Measurements from ENCODE around the gene KREMEN1. TPM values are rescaled to one million over a fixed set of nuclear protein-coding genes. Genes with fewer than 3 reads are reported as not detected.

KREMEN1 gene
- total RNA-seq, 2 donors from 2014 or later: 39.7 to 44.7 TPM

GRCh38 chr22:29184849-29185490 is 112.1 kb downstream of the KREMEN1 start:
- TF ChIP-seq CTCF (IDR thresholded peaks at IDR 0.05): no peak
- no peaks in the 10 kb centered on the region for H3K36me3 ChIP-seq
- no peak overlapping the region for H3K27ac ChIP-seq
- DNase-seq (ENCODE audit: low spot score): no peak
- no peak overlapping the region for H3K4me3 ChIP-seq
- H3K27me3 ChIP-seq: no peaks in the 10 kb centered on the region
- H3K9me3 ChIP-seq: no peaks in the 10 kb centered on the region
- no peaks in the 10 kb centered on the region for H3K4me1 ChIP-seq

GRCh38 chr22:29186302-29186701 is 113.5 kb downstream of the KREMEN1 start:
- Histone ChIP-seq H3K4me3 (no peak overlapping the region), H3K4me1 (no peaks in the 10 kb centered on the region), H3K27me3 (no peaks in the 10 kb centered on the region), H3K36me3 (no peaks in the 10 kb centered on the region), H3K27ac (no peak overlapping the region), H3K9me3 (no peaks in the 10 kb centered on the region)
- DNase-seq (ENCODE audit: low spot score): no peak
- no peak for TF ChIP-seq CTCF (IDR thresholded peaks at IDR 0.05)

DNA sequence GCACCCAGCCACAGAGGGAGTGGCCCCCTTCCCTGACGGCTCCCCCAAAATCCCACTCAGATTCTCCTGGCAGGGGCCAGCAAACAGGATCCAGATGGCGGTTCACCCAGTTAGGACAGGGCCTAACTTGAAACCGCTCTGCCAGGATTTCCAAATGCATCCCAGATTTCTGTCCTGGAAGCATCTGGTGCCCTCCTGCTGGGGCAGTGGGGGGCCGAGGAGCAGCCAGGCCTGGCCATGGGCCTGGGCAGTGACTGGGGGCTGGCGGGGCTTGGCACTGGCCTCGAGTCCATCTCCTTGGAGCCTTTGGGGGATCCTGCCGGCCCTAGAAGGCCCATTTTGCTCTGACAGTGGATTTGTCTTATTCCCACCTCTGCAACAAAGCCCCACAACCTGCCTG is 115.0 kb downstream of the KREMEN1 start:
- no peaks in the 10 kb centered on the region for H3K27me3 ChIP-seq
- H3K27ac ChIP-seq: no peak overlapping the region
- no peak for TF ChIP-seq CTCF (IDR thresholded peaks at IDR 0.05)
- no peaks in the 10 kb centered on the region for H3K9me3 ChIP-seq
- H3K4me3 ChIP-seq: no peak overlapping the region
- H3K4me1 ChIP-seq: no peaks in the 10 kb centered on the region
- DNase-seq (ENCODE audit: low spot score): no peak
- no peaks in the 10 kb centered on the region for H3K36me3 ChIP-seq

GRCh38 chr22:29190051-29190450 is 117.2 kb downstream of the KREMEN1 start:
- H3K4me3 ChIP-seq: no peak overlapping the region
- no peaks in the 10 kb centered on the region for H3K36me3 ChIP-seq
- no peaks in the 10 kb centered on the region for H3K4me1 ChIP-seq
- no peak for TF ChIP-seq CTCF (IDR thresholded peaks at IDR 0.05)
- H3K9me3 ChIP-seq: no peaks in the 10 kb centered on the region
- DNase-seq (ENCODE audit: low spot score): no peak
- no peaks in the 10 kb centered on the region for H3K27me3 ChIP-seq
- H3K27ac ChIP-seq: no peak overlapping the region

DNA sequence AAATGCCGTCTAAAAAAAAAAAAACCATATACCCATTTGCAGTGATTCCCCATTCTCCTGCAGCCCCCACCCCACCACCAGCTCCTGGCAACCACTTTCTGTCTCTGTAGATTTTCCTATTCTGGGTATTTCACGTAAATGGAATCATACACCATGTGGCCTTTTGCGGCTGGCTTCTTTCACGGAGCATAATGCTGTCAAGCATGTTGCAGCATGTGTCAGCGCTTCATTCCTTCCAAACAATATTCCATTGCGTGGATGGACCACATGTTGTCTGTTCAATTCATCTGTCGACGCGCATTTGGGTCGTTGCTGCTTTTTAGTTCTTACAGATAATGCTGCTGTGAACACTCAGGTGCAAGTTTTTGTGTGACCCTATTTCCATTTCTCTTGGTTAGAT is 118.1 kb downstream of the KREMEN1 start:
- no peak for TF ChIP-seq CTCF (IDR thresholded peaks at IDR 0.05)
- no peaks in the 10 kb centered on the region for H3K36me3 ChIP-seq
- no peak for DNase-seq (ENCODE audit: low spot score)
- H3K27me3 ChIP-seq: no peaks in the 10 kb centered on the region
- H3K9me3 ChIP-seq: no peaks in the 10 kb centered on the region
- H3K4me1 ChIP-seq: no peaks in the 10 kb centered on the region
- no peak overlapping the region for H3K4me3 ChIP-seq
- no peak overlapping the region for H3K27ac ChIP-seq

DNA sequence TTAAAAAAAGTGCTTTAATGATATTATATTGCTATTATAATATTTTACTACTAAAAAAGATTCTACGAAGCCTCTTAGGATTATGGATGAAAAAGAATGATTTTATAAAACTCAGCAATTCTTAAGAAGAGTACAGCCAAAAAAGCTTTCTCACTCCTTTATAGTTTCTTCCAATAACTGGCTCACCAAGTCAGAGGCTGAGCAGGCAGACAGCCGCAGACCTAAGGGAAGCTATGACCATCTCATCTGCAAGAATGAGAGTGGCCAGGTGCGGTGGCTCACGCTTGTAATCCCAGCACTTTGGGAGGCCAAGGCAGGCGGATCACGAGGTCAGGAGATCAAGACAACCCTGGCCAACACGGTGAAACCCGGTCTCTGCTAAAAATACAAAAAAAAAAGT is 120.2 kb downstream of the KREMEN1 start:
- DNase-seq (ENCODE audit: low spot score): no peak
- Histone ChIP-seq H3K27me3 (no peaks in the 10 kb centered on the region), H3K9me3 (no peaks in the 10 kb centered on the region), H3K4me1 (no peaks in the 10 kb centered on the region), H3K27ac (no peak overlapping the region), H3K4me3 (no peak overlapping the region), H3K36me3 (no peaks in the 10 kb centered on the region)
- TF ChIP-seq CTCF (IDR thresholded peaks at IDR 0.05): no peak

Measured in right atrium auricular region (tissue), 2 donors.